Osteocyte (in vitro differentiated cells): ENCODE results near the gene DDA1. TPM values are rescaled to one million over a fixed set of nuclear protein-coding genes. Genes with fewer than 3 reads are reported as not detected.
"Not testable (repeated sequence)": the region's sequence is repeated elsewhere in the genome, so short reads cannot be mapped to it uniquely, and the experiment has no call there.

Experiments
- DNase-seq: peaks from one replicate; pipeline ENCODE4 v3.0.0; 2021; ENCODE audit warnings: mixed read lengths; ENCODE audit not compliant: unreplicated experiment; ENCODE audit errors: extremely low spot score
- H3K27ac Mint-ChIP-seq: one replicate; pipeline ENCODE4 v1.8.0; 2021; ENCODE audit warnings: mild to moderate bottlenecking, mixed read lengths; ENCODE audit not compliant: unreplicated experiment
- H3K27me3 Mint-ChIP-seq: one replicate; pipeline ENCODE4 v1.8.0; 2021; ENCODE audit warnings: mixed read lengths; ENCODE audit not compliant: unreplicated experiment
- H3K36me3 Mint-ChIP-seq: one replicate; pipeline ENCODE4 v1.8.0; 2021; ENCODE audit warnings: mixed read lengths; ENCODE audit not compliant: unreplicated experiment
- H3K4me1 Mint-ChIP-seq: one replicate; pipeline ENCODE4 v1.8.0; 2021; ENCODE audit warnings: mixed read lengths; ENCODE audit not compliant: unreplicated experiment
- H3K4me3 Mint-ChIP-seq: one replicate; pipeline ENCODE4 v1.8.0; 2021; ENCODE audit warnings: mild to moderate bottlenecking, moderate library complexity, mixed read lengths; ENCODE audit not compliant: unreplicated experiment
- H3K9me3 Mint-ChIP-seq: one replicate; pipeline ENCODE4 v1.8.0; 2021; ENCODE audit warnings: mixed read lengths; ENCODE audit not compliant: unreplicated experiment
- total RNA-seq: library from RNA; stranded (reverse); gene quantifications from 2 replicates; pipeline ENCODE4 v1.2.1, GENCODE V29; 2021
- TF ChIP-seq, protein P1 (sequence below): fragments of 200-600 bp; sonication (generic); IDR thresholded peaks from 2 replicates; pipeline ENCODE4 v1.5.0; 2021; ENCODE audit warnings: antibody characterized with exemption, mild to moderate bottlenecking, moderate library complexity

DDA1 gene
- total RNA-seq, 1 donor from 2014 or later, result 50.0 TPM

DNA sequence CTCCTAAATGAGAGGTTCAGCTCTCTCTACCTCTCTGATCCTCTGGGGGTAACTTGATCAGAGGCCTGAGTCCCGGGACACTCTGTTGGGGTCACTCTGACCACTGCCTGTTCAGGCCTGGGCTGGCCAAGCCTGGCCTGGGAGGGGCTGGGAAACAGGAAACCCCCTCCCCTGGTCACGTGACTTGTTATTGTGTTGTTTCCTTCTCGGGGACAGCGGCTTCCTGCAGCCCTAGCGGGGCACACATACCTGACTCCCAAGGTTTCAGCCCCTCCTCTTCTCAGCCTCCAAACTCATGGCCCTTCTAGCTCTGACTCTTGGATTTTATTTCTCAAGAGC lies 44.8 kb upstream of the DDA1 start, which contains the start of gene USHBP1:
USHBP1 (minus strand) TSS at position 105 of the 339 bp plus-strand sequence. CDS start 446 bp downstream, outside the sequence.
- Mint-ChIP-seq H3K4me1 (peaks cover 7% of the 10 kb centered on the region), H3K27ac (no peak within 1 kb of the TSS), H3K9me3 (no peaks in the 10 kb centered on the region), H3K27me3 (peaks cover 2% of the 10 kb centered on the region), H3K36me3 (no peaks in the 10 kb centered on the region), H3K4me3 (no peak within 1 kb of the TSS)
- TF ChIP-seq, protein P1, sequence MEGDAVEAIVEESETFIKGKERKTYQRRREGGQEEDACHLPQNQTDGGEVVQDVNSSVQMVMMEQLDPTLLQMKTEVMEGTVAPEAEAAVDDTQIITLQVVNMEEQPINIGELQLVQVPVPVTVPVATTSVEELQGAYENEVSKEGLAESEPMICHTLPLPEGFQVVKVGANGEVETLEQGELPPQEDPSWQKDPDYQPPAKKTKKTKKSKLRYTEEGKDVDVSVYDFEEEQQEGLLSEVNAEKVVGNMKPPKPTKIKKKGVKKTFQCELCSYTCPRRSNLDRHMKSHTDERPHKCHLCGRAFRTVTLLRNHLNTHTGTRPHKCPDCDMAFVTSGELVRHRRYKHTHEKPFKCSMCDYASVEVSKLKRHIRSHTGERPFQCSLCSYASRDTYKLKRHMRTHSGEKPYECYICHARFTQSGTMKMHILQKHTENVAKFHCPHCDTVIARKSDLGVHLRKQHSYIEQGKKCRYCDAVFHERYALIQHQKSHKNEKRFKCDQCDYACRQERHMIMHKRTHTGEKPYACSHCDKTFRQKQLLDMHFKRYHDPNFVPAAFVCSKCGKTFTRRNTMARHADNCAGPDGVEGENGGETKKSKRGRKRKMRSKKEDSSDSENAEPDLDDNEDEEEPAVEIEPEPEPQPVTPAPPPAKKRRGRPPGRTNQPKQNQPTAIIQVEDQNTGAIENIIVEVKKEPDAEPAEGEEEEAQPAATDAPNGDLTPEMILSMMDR, result no peak
- DNase-seq, result no peak

DNA sequence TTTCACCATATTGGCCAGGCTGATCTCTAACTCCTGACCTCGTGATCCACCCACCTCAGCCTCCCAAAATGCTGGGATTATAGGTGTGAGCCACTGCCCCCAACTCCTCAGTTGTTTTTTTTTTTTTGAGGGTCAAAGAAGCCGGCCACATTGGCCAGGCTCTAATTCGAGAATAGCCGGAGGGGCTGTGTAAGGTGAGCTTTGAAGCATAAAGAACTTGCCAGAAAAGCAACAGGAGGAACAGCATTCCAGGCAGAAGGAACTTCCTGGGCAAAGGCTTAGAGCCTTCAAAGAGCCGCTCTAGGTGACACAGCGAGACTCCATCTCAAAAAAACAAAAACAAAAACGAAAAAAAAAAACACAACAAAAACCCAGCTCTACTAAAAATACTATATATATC lies 43.3 kb upstream of the DDA1 start:
- TF ChIP-seq, protein P1, result no peak
- peaks cover 3% of the 10 kb centered on the region for H3K36me3 Mint-ChIP-seq
- no peaks in the 10 kb centered on the region for H3K27me3 Mint-ChIP-seq
- H3K4me3 Mint-ChIP-seq, result no peak overlapping the region
- H3K9me3 Mint-ChIP-seq, result no peaks in the 10 kb centered on the region
- no peak overlapping the region for H3K27ac Mint-ChIP-seq
- DNase-seq, result no peak
- H3K4me1 Mint-ChIP-seq, result peaks cover 7% of the 10 kb centered on the region

DNA sequence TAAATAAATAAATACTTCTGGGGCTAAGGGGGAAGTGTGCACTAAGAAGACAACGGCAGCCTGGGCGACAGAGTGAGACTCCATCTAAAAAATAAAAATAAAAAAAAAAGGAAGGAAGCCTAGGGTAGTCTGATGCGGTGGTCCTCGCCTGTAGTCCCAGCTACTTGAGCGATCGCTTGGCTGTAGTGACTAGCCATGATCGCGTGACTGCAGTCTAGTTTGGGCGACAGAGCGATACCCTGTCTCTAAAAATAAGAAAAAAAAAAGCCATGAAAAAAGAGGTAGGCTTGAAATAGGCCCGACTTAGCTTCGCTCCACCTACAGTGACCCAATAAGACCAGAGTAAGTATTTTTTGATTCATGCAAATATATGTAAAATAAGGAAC lies 42.8 kb upstream of the DDA1 start:
- Mint-ChIP-seq H3K27ac (peak overlapping the region; percentile 89), H3K36me3 (peaks cover 8% of the 10 kb centered on the region), H3K4me3 (no peak overlapping the region), H3K4me1 (peaks cover 7% of the 10 kb centered on the region), H3K9me3 (no peaks in the 10 kb centered on the region), H3K27me3 (no peaks in the 10 kb centered on the region)
- TF ChIP-seq, protein P1, result no peak
- no peak for DNase-seq

DNA sequence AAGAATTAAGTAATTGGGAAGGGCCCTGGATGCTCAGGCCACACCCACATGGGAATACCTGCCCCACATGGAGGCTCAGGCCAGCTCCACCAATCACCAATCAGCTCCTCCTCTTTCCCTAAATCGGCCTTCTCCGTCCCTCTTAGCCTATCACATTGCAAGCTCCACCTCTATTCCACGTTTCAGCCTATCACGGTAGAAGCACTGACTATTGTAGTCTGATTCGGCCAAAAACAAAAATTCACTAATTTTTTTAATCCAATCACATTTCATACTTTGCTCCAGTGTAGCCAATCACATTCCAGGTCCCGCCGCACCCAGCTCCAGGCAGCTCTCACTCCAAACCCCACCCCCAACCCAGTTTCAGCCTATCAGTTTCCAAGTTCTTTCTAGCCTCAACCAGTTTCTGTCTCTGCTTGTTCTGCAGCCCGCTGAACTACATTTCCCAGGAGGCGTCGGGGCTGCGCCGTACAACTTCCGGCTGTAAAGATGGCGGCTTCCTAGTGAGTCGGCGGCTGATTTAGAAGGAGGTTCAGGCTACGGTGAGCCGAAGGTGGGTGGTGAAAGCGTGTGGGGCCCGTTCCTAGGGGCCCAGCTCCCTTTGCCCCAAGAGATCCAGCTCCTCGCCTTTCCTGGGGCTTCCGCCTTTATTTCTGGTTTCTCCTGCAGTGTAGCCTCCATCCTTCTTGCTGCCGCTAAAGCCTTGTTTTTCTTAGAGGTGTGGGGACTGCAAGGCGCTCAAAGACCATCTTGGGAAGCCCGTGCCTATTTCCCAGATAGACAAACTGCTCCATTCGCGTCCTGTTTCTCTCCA lies 42.2 kb upstream of the DDA1 start, which contains the start of gene BABAM1:
BABAM1 (plus strand) TSS at position 469 of the 814 bp plus-strand sequence. CDS start 1,364 bp downstream, outside the sequence.
- Mint-ChIP-seq H3K27me3 (no peaks in the 10 kb centered on the region), H3K4me3 (peak within 1 kb of the TSS; percentile 84), H3K27ac (peak within 1 kb of the TSS; percentile 89), H3K9me3 (no peaks in the 10 kb centered on the region), H3K4me1 (peaks cover 7% of the 10 kb centered on the region), H3K36me3 (peaks cover 9% of the 10 kb centered on the region)
- TF ChIP-seq, protein P1, result no peak
- peak; percentile 98 for DNase-seq

DNA sequence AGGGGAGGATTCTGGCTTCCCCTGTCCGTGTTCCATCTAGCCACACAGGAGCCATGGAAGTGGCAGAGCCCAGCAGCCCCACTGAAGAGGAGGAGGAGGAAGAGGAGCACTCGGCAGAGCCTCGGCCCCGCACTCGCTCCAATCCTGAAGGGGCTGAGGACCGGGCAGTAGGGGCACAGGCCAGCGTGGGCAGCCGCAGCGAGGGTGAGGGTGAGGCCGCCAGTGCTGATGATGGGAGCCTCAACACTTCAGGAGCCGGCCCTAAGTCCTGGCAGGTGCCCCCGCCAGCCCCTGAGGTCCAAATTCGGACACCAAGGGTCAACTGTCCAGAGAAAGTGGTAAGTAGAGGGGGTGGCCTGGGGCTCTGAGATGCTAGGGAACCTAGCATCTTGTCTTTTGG lies 40.6 kb upstream of the DDA1 start:
- Mint-ChIP-seq H3K27me3 (no peaks in the 10 kb centered on the region), H3K4me3 (peak overlapping the region; percentile 84), H3K4me1 (peaks cover 7% of the 10 kb centered on the region), H3K9me3 (no peaks in the 10 kb centered on the region), H3K27ac (no peak overlapping the region), H3K36me3 (peaks cover 11% of the 10 kb centered on the region)
- no peak for DNase-seq
- TF ChIP-seq, protein P1, result no peak

DNA sequence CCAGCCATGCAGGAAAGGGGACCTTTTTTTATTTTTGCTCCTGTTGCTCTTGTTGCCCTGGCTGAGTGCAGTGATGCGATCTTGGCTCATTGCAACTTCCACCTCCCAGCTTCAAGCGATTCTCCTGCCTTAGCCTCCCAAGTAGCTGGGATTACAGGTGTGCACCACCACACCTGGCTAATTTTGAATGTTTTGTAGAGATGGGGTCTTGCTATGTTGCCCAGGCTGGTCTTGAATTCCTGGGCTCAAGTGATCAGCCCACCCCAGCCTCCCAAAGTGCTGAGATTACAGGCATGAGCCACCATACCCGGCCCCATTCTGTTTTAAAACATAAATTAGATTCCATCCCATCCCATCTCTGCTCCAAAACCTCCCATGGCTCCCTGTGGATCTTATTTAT lies 34.5 kb upstream of the DDA1 start:
- H3K27me3 Mint-ChIP-seq, DNase-seq: not testable (repeated sequence)
- H3K36me3 Mint-ChIP-seq, result peaks cover 27% of the 10 kb centered on the region

More for the DNA sequence above, 34.5 kb upstream of the DDA1 start:
- not testable (repeated sequence) for H3K4me1 Mint-ChIP-seq, H3K27ac Mint-ChIP-seq, H3K9me3 Mint-ChIP-seq, H3K4me3 Mint-ChIP-seq
